Tibial artery (tissue), 4 donors: ENCODE data around the gene IL23R.
A peak's percentile ranks its signal among the peaks of the same experiment; 100 is the strongest.
"Not testable (repeated sequence)": the region's sequence is repeated elsewhere in the genome, so short reads cannot be mapped to it uniquely, and the experiment has no call there.

Source experiments
- DNase-seq, 2 donors: peaks; one replicate each; pipeline ENCODE4 v3.0.0-alpha.2; 2019
- H3K27ac ChIP-seq, 2 donors: fragments of 200-600 bp; sonication (generic) in 1 of 2; 1 replicate in 1 of 2; 2 replicates in 1 of 2; pipeline ENCODE4 v1.5.1; 2018 to 2019; ENCODE audit warnings: mild to moderate bottlenecking in 1 of 2
- H3K27me3 ChIP-seq, 2 donors: fragments of 200-600 bp; sonication (generic) in 1 of 2; one replicate each; pipeline versions ENCODE4 v1.5.1 to v1.6.0; 2016 to 2019
- H3K36me3 ChIP-seq, 3 donors: fragments of 200-600 bp; sonication (generic) in 2 of 3; one replicate each; pipeline ENCODE4 v1.5.1; 2016 to 2019; ENCODE audit warnings: mild to moderate bottlenecking in 2 of 3
- H3K4me1 ChIP-seq, 4 donors: fragments of 200-600 bp; sonication (generic) in 2 of 4; 1 replicate in 3 of 4; 2 replicates in 1 of 4; pipeline ENCODE4 v1.5.1; 2016 to 2019
- H3K4me3 ChIP-seq, 2 donors: fragments of 200-600 bp; sonication (generic) in 1 of 2; 1 replicate in 1 of 2; 2 replicates in 1 of 2; pipeline ENCODE4 v1.5.1; 2018 to 2019; ENCODE audit warnings: mild to moderate bottlenecking in 2 of 2
- H3K9me3 ChIP-seq, 3 donors: fragments of 200-600 bp; sonication (generic) in 1 of 3; one replicate each; pipeline ENCODE4 v1.5.1; 2016 to 2019
- CTCF ChIP-seq, 2 experiments: fragments of 200-600 bp in 1 of 2; fragments of 450-650 bp in 1 of 2; IDR thresholded peaks; one replicate each; pipeline ENCODE4 v1.5.1; 2017 to 2019; ENCODE audit warnings: antibody characterized with exemption in 2 of 2, mild to moderate bottlenecking in 1 of 2, moderate library complexity in 1 of 2
- intact Hi-C: fragments of 100-400 bp; cut with DNase I; formaldehyde crosslinking; loops from one replicate; pipeline ENCODE4 v1.15.0; 2023; ENCODE audit warnings: low total_unique reads

Gene IL23R

GRCh38 chr1:67204298-67204980 lies 38.2 kb downstream of the IL23R start:
- DNase-seq = no peak
- H3K9me3 ChIP-seq = no peaks in the 10 kb centered on the region
- H3K27me3 ChIP-seq = no peaks in the 10 kb centered on the region
- intact Hi-C loops = no loop called here
- no peak overlapping the region for H3K27ac ChIP-seq
- no peak overlapping the region for H3K4me3 ChIP-seq
- TF ChIP-seq CTCF (IDR thresholded peaks at IDR 0.05) = no peak
- no peaks in the 10 kb centered on the region for H3K36me3 ChIP-seq
- no peaks in the 10 kb centered on the region for H3K4me1 ChIP-seq

- H3K27me3 ChIP-seq, intact Hi-C loops, H3K4me3 ChIP-seq, DNase-seq, H3K9me3 ChIP-seq, H3K27ac ChIP-seq, H3K4me1 ChIP-seq, H3K36me3 ChIP-seq: not testable (repeated sequence)
These were observed 41.1 kb downstream of the IL23R start for GRCh38 chr1:67207398-67207797.

GRCh38 chr1:67208217-67208616 lies 42.0 kb downstream of the IL23R start:
- intact Hi-C loops = no loop called here
- H3K9me3 ChIP-seq = no peaks in the 10 kb centered on the region
- TF ChIP-seq CTCF (IDR thresholded peaks at IDR 0.05) = no peak

GRCh38 chr1:67209521-67209920 lies 43.3 kb downstream of the IL23R start:
- no peak overlapping the region for H3K4me3 ChIP-seq
- no peak for TF ChIP-seq CTCF (IDR thresholded peaks at IDR 0.05)
- no peak for DNase-seq
- H3K27me3 ChIP-seq = no peaks in the 10 kb centered on the region
- no peaks in the 10 kb centered on the region for H3K9me3 ChIP-seq
- no peaks in the 10 kb centered on the region for H3K4me1 ChIP-seq
- no peaks in the 10 kb centered on the region for H3K36me3 ChIP-seq
- no peak overlapping the region for H3K27ac ChIP-seq
- intact Hi-C loops = no loop called here

More at GRCh38 chr1:67208217-67208616, 42.0 kb downstream of the IL23R start:
- Histone ChIP-seq H3K4me1 (no peaks in the 10 kb centered on the region), H3K27me3 (no peaks in the 10 kb centered on the region), H3K36me3 (no peaks in the 10 kb centered on the region), H3K27ac (no peak overlapping the region), H3K4me3 (no peak overlapping the region)
- no peak for DNase-seq

GRCh38 chr1:67211589-67212563 lies 45.6 kb downstream of the IL23R start:
- Histone ChIP-seq H3K4me3 (no peak overlapping the region), H3K4me1 (no peaks in the 10 kb centered on the region), H3K27me3 (no peaks in the 10 kb centered on the region), H3K36me3 (no peaks in the 10 kb centered on the region), H3K9me3 (no peaks in the 10 kb centered on the region), H3K27ac (no peak overlapping the region)
- DNase-seq = no peak
- intact Hi-C loops = no loop called here
- TF ChIP-seq CTCF (IDR thresholded peaks at IDR 0.05) = peak; percentile 31 to 35

GRCh38 chr1:67213164-67213563 lies 46.9 kb downstream of the IL23R start:
- H3K9me3 ChIP-seq = no peaks in the 10 kb centered on the region
- no peak overlapping the region for H3K27ac ChIP-seq
- no peak overlapping the region for H3K4me3 ChIP-seq
- TF ChIP-seq CTCF (IDR thresholded peaks at IDR 0.05) = peak in 1 of 2 experiments; percentile 25
- peaks cover 0 to 7% (median 0%) of the 10 kb centered on the region in 4 donors for H3K4me1 ChIP-seq
- H3K36me3 ChIP-seq = no peaks in the 10 kb centered on the region
- intact Hi-C loops = no loop called here
- H3K27me3 ChIP-seq = no peaks in the 10 kb centered on the region
- no peak for DNase-seq
